ENCODE data around the gene TSPAN9.

The TSPAN9 gene

DNA sequence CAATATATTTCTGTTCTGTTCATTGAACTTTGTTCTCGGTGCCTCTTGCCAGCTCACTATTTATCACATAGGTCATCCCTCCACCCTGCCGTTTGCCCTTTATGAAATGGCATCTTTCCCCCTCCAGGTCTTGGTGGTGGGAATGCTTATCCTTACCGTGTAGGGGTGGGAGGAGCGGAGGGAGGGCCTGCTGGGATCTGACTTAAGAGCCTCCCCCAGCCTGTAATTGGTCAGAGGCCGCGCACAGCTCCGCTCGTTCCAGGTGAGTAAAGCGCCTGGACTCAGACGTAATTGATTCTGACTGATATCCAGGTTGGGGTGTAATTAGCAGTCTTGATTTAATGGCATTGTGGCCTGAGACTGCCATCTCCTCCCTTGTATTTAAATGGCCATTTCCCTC lies 185.3 kb downstream of the TSPAN9 start:
- no peak for DNase-seq

DNA sequence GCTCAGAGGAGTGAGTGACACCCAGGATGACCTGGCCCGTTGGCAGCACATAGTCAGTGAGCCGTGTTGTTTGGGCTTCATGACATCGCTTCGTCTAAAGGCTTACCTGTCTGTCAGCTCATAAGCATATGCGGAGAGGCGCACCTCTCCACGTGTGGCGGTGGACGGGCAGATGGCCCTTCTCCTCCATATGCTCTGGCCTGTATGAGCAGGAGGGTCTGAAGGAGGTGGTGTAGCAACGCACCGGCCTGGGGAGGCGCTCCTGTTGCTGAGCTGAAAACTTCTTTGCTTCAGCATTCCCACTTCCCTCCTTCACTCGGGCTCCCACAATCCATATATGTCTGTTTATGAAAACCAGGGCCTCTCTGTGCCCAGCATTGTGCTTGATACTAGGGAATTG lies 186.1 kb downstream of the TSPAN9 start:
- DNase-seq: no peak

DNA sequence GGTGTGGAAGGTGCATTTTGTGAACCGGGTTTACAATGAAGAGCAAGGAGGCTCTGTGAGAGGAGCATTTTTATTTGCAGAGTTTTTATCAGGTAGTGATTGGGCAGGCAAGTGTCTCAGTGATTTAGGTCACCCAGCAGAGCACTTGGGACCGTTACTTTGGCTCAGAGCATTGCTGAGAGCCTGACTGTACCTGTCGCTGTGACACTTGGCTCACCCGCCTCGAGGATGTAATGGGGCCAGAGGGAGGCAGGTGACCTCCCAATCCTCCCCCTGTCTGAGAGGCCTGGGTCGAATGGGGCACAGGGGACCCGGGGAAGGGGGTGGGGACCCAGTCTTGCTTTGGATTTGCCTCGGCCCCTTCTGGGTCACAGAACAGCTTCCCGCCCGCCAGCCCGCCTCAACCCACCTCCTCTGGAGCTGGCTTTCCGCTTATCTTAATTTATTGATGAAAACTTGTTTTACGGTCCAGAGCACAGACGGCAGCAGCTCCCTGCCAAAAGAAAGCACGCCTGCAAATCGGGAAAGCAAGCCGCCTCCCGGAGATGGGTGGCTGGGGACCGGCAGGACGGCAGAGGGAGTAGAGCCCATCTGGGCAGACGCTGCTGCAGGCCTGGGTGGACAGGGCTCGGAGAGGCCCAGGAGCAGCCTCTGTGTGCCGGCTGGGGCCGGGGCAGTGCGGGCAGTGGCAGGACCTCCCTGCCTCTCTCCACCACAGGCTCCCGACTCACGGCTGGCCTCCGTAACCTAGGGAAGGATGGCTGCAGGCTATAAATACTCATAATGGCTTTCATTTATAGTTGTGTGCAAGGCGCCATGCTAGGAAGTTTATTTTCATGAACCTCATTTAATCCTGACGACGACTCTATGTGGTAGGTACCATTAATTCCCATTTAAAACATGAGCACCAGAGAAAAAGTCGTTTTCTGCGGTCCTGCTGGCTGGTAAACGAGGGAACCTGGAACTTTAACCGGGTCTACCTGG lies 187.1 kb downstream of the TSPAN9 start:
- no peak for DNase-seq

DNA sequence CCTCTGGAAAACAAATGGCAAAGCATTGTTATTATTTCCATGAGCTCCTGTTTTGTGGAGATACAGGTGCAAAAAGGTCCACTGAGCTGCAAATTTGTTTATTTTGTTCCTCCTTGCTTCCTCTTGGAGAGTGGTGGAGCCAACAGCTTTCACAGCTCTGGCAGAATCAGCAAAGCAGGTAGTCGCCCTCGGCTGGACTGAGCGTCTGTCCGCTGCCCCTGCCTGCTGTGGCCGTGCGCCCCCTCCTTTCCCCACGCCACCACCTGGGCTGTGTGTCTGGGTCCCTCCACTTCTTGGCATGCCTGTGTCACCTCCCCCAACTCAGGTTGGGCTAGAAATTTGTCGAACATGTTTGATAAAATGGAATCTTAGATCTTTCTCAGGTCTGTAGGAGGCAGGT lies 188.2 kb downstream of the TSPAN9 start:
- no peak for DNase-seq

DNA sequence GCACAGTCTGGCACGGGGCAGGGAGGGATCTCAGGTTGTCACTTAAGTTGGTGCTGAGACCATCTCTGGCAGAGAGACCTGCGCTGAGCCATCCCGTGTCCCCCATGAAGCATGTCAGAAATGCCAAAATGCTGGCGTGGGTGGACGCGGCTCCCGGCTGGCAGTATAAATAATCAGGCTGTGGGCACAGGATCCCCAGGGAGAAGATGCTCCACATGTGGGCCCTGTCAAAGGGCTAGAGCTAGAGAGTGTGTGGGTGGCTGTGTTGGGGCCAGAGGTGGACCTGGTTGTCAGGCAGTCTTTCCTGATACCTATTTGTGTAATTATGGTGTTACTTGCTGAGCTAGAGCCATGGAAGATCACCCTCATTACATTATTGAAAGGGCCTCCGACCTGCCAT lies 189.5 kb downstream of the TSPAN9 start:
- DNase-seq: no peak

DNA sequence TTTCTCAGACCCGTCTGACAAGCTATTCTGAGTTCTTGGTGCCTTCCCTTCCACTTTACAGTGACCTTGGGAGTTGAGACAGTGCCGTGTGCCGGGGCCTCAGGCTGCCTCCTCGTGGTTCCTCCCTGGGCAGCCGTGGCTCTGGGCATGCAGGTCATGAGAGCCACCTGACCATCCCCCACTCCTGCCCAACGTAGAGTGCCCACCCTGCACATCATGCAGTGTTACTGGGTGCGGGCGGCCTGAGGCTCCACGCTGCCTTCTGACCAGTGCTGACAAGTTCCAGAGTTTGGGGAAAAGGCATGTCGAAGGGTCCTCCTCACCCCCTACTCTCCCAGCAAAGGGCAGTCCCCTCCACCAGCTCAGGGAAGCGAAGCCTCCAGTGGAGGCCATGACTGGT lies 190.5 kb downstream of the TSPAN9 start:
- no peak for DNase-seq

DNA sequence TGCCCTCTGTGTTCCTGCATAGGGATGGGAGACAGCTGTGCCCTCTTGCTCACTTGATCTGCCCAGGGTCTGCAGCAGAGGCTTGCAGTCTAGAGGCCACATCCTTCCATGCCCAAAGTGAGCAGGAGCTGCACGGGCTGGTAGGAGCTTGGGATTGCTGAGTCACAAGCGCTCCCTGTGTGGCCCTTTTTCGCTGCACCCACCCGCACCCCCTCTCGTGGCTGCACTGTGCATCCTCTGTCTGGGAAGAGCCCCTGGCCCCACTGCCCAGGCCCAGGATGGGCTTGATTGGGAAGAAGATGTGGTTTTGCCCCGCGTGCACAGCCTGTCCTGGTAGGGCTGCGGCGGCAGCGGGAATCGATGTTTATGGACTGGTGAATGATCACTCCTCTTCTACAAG lies 192.4 kb downstream of the TSPAN9 start:
- no peak for DNase-seq

DNA sequence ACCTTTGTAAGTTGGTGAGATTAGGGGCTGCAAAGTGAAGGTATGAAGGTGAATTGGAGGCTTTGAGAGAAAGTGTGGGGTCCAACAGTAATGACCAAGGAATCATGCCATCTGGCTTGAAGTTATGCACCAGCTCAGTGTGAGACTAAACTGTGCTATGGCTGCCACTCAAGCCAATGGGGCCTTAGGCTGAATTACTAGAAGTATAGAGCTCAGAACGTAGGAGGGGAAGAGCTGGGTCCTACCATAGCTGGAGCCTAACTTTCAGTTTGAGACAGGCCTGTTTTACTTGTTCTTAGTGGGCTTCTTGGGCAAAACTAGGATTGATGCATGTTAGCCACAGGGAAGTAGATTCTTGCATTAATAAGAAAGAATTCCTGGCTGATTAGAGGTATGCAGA lies 194.0 kb downstream of the TSPAN9 start:
- DNase-seq: no peak

DNA sequence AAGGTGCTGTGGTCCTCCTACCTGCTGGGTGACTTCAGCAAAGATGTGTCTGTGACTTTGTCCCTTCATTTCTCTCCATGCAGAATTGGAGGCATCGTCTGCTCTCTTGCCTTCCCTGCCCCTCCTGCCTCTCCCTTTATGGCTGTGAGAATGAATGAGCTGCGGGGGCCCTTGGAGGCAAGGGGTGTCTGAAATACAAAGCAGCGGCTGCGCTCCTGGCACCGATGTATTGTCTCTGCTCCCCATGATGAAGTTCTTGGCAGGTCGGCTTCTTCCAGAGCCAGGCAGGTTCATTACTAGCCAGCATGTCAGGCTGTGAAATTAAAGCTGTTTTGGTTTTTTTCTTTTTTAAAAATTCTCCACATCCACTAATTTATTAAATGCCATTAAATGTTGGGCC lies 194.5 kb downstream of the TSPAN9 start:
- no peak for DNase-seq

DNA sequence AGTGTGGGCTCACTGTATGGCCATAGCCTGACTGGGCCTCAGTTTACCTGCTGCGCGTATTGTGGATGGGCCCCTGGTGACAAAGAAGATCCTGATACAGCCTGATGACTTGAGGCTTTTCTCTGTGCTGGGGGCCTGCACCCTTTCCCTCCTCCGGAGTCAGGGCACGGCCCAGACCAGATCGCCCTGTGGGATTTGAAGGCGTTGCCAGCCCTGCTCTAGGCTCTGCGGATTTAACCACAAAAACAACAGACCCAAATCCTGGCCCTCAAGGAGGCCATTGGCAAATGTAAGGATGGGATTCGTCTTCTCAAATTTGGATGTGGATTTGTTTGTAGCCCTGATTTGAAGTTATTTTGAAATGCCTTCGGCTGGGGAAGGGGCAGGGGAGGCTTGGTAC lies 195.8 kb downstream of the TSPAN9 start:
- no peak for DNase-seq

DNA sequence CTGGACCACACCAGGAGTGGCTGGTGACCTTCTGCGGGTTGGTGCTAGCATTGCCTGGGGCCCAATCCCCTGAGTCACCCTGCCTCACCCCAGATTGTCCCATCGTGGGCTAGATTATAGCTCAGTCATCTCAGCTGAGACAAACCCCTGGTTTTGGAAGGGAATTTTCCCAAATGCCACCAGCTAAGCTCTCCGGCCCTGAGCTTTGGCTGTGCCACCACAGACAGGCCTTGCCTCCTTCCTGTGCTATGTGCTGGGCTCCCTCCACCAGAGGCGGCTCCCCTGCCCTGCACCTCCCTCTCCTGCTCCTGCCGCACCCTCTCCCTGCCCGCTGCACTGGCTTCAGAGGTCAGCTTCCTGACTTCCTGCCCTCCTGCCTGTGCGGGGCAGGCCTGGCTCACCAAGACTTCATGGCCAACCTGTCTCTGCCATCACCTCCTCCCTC lies 196.3 kb downstream of the TSPAN9 start:
- no peak for DNase-seq

DNA sequence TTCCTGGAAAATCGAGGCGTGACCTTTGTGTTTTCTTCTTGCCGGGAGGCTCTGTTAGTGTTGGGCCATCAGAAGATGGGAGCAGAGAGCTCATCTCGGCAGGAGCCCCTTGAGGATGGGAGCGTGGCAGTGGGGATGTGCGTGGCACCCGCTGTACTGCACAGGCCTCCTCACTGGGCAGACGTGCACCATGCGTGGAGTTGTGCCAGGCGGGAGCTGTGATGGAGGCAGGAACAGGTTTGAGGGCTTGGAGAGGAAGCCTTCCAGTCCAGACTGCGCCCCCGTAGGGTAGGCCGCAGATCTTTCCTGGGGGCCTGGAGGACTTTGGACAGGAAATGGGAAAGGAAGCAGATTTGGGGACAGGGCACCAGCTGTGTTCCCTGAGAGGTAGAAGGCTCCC lies 197.5 kb downstream of the TSPAN9 start:
- no peak for DNase-seq

DNA sequence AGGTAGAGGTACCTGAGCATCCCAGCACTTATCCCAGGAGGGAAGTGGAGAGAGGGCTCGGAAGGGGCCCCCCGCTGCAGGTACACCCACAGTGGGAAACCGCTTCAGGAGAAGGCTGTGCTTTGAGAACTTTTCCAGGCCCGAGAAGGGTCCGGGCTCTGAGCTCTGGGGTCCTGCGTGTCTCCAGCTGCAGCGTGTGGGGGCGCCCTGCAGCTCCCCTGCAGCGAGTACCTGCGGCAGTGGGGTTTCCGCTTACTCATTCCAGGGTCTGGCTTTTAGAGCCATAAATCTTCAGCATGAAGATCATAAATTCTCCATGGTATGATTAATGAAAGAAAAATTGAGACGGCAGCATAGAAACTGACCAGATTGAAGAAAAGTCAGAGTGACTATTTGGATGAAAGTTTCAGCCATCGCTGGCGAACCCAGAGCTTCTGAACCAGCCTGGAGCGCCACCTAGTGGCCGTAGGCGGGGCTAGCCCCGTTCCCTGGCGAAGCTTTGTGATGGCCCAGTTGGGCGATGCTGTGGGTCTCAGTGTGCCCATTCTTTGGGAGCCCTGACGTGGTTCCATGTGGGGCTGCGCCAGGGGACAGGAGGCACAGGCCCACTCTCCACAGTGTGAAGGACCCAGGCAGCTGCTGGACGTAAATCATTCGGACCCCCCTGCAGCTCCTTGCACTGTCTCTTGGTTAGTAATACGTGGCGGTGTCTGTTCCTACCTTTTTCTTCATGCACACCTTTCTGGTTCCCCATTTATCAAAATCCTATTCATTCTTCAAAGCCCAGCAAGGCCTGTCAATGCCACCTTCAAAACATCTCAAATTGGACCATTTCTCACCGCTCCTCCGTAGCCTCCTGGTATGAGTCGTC lies 198.2 kb downstream of the TSPAN9 start:
- peak; percentile 86 for DNase-seq

DNA sequence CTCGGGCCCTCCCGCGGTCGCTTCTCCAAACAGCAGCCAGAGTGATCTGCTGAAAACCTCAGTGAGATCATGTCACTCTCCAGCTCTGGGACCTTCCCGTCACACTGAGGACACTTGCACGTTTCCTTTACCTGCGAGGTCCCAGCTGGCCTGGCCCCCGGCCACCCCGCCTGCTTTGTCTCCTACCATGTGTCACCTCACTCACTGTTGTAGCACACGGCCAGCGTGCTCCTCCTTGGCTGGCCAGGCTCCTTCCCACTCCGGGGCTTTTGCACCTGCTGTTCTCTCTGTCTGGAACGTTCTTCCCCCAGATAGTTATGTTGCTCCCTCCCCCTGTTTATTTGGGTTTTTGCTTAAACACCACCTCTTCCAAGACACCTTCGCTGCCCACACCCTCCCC lies 199.0 kb downstream of the TSPAN9 start:
- DNase-seq: no peak

DNA sequence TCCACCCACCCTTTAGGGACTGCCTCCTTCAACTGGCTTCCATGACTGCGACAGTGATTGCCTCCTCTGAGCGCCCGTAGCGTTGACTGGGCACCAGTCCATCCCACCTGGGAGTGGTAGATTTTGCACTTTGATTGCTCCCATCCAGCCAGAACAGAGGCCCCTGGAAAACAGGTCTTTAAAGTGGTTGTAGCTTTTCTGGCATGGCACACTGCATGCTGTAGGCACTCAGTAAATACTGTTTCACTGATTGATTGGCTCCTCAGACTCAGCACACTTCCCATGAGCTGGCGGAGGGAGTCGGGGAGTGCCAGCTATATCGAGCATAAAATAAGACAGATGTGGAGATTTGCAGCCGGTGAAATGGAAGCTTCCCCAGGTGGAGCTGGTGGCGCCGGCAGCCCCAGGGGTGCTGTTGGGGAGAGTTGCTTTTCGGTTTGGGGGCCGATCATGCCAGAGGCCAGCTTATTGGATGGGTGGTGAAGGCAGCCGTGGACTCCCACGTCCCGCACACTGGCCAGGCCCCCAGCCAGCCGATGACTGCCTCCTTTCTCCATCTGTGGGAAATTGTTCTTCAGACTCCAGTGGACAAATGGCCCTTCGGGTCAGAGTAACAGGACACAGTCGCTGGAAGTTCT lies 200.2 kb downstream of the TSPAN9 start:
- DNase-seq: no peak

DNA sequence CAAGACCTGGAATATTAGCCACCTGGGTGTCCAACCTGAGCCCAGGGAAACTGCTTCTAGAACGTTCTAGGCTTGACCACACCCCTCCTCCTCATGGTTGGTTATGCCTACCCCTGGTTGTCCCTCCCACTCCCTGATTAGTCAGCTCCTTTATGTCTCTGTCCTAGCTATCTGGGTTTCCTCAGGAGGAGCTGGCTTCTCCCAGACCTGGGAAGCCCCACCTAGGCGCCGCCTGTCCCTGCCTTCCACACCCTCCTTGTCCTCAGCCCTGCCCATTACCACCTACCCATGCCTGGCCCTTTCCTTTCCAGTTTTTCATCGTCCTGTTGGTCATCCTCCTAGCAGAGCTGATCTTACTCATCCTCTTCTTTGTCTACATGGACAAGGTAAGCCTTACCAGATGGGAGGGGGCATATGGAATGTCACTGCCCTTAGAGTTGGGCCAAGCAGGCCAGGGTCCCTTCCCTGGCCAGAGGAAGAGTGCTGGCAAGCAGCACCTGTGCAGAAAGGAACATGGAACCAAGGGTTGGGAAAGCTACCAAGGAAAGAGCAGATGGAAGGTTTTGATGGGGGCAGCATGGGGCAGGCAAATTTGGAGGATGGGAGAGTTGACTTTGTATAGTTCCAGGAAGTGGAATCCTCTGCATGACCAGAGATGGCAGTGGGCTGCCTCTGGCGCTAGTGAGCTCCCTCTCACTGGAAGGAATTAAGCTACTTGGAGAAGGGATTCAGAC lies 201.7 kb downstream of the TSPAN9 start:
- DNase-seq: no peak

DNA sequence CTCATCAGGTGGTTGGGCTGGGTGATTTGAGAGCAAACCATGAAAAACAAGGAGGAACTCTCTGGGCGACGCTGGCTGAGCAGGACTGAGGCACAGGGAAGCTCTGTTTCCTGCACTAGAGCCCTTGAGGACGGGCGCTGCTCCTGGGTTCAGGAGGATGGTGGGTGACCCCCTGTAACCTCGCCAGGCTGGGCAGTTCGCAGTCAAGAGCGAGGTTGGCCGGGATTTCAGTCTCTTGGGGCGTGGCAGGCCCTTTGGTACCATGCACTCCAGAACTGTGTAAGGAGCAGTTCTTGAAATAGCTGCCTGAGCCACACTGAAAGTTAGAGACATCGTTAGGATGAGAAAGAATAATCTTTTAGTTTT lies 202.2 kb downstream of the TSPAN9 start:
- DNase-seq: no peak

DNA sequence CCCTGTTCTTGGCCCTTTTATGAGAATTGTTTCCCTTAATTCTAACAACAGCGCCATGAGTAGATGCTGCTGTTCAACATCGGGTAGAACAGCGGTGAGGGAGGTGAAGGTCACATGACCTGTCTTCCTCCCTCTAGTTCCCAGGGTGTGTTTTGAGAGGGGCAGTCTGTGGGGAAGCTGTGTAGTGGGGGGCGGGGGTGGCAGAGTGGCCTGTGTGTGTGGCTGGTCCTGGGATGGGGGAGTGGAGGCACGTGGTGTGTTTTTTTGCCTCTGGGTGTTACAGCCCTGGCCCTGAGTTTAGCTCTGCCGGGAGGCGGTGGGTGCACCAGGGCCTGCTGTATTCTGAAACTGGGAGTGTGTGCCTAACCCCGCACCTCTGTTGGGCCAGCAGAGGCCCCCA lies 202.7 kb downstream of the TSPAN9 start:
- no peak for DNase-seq

DNA sequence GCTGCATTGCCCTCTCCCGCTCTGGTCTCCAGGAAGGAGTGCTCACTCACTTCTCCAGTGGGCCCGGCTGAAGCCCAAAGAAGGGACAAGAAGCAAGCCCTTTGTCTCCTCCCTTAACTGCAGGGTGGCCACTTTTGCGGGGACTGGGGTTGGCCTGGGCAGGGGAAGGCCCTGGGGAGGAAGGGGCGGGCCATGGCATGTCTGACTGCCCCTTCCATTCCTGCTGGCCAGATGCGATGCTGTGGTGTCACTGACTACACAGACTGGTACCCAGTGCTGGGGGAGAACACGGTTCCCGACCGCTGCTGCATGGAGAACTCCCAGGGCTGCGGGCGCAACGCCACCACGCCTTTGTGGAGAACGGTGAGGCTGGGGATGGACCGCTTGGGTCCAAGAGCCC lies 203.8 kb downstream of the TSPAN9 start:
- DNase-seq: no peak

DNA sequence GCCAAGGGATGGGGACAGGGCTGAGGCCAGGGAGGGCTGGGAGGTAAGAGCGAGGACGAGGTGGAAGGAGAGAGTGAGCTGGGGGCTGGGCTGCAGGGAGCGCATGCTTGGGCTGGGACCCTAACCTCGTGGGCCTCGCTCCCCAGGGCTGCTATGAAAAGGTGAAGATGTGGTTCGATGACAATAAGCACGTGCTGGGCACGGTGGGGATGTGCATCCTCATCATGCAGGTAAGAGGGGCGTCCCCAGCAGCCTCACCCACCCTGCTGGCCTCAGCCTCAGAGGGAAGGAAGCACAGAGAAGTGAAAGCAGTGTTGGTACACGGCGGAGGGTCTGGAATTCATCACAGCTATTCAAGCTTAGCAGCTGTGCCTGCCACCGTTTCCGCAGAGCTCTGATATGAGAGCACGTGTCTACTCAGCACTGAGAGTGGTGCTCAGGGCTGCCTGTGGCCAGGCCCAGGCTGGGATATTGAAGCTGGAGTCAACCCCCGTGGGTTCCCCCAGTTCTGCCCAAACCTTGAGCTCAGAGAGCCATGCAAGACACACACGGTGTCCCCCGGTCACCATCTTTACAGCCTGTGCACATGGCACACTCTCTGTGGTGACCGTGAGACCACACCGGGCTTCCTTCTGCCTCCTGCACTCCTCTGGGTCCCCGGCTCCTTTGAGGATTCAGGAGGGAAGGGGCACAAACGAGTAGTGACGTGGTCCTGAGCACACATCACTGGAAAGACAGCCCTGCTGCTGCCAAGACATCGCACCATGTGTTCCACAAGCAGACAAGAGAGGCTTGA lies 204.6 kb downstream of the TSPAN9 start:
- no peak for DNase-seq

DNA sequence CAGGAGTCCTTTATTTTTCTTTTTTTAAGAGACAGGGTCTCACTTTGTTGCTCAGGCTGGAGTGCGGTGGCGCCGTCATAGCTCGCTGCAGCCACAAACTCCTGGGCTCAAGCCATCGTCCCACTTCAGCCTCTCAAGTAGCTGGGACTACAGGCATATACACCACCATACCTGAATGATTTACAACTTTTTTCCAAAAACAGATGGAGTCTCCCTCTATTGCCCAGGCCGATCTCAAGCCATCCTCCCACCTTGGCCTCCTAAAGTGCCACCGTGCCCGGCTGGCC lies 205.1 kb downstream of the TSPAN9 start:
- no peak for DNase-seq

DNA sequence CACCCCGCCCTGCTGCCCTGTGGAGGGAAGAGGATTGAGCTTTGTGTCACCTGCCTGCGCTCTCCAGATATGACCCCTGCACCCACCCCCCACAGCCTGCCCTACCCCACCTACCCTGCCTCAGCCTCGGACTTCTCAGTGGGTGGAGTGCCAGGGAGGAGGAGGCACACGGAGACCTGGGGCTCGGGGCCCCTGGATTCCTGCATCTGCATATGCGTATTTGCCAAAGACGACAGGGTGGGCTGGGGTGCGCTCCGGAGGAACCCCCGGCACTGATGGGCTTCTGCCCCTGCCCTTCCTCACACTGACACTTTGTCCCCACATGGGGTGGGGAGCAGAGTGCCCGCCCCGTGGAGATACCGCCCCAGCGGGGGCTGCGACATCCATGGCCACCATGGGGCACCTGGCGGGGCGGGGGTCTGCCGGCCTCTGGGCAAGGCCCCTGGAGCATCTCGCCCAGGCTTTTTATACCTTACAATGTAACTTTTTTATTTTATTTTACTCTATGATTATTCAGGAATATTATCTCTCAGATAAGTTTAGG lies 206.0 kb downstream of the TSPAN9 start:
- DNase-seq: no peak

Measured in stimulated activated CD8-positive, alpha-beta memory T cell treated with anti-CD3 and anti-CD28 coated beads, Interleukin-4, amount 100 ng/mL, for 48 hours (primary cell).